Measurements from ENCODE around the gene SLC25A19. TPM values are rescaled to one million over a fixed set of nuclear protein-coding genes. Genes with fewer than 3 reads are reported as not detected.

The SLC25A19 gene
- total and polyA plus RNA-seq, 10 of the 15 experiments (the other 5 are each of a cell fraction or from before 2014, with no cell fraction given) = 32.9 to 91.6 (median 53.7) TPM

GRCh38 chr17:75289115-75289831, at the start of gene SLC25A19 (continued):
- TF ChIP-seq ZBTB40 (IDR thresholded peaks at IDR 0.05; ENCODE audit: borderline replicate concordance) = peak; percentile 77; the same call in 1 of the 2 replicates
- TF ChIP-seq REST (IDR thresholded peaks at IDR 0.05; ENCODE audit: low read depth, low read length) = 0 out of 2 replicates have a peak, but pooled peaks have one; percentile 12
- TF ChIP-seq FOXK2 (IDR thresholded peaks at IDR 0.05) = peak; percentile 49
- TF ChIP-seq MXI1 (IDR thresholded peaks at IDR 0.05; ENCODE audit: low read depth, low read length) = peak; percentile 87
- TF ChIP-seq NR2C1 (IDR thresholded peaks at IDR 0.05) = peak; percentile 77
- no peak for TF ChIP-seq EGR1 (IDR thresholded peaks at IDR 0.05; ENCODE audit: borderline replicate concordance in 1 of 2, low read depth in 2 of 2, low read length in 2 of 2)
- TF ChIP-seq PKNOX1 (IDR thresholded peaks at IDR 0.05) = peak; percentile 99
- TF ChIP-seq CHD2 (IDR thresholded peaks at IDR 0.05; ENCODE audit: borderline replicate concordance, low read depth, low read length) = peak; percentile 96
- peak; percentile 30 to 60 (median 37); a peak in 4 of 6 replicates for TF ChIP-seq CTCF (IDR thresholded peaks at IDR 0.05 in 2 of 3, conservative IDR thresholded peaks at IDR 0.05 in 1 of 3; ENCODE audit: control insufficient read depth in 2 of 3, extremely low read depth in 1 of 3, insufficient read depth in 1 of 3, low read depth in 3 of 3, low read length in 3 of 3)
- peak; percentile 10; the same call in 1 of the 2 replicates for TF ChIP-seq CHD1 (IDR thresholded peaks at IDR 0.05; ENCODE audit: low read depth, low read length)
- no peak for TF ChIP-seq CBX3 (IDR thresholded peaks at IDR 0.05; ENCODE audit: borderline replicate concordance, low read depth)
- no peak for TF ChIP-seq MTA3 (IDR thresholded peaks at IDR 0.05; ENCODE audit: borderline replicate concordance, low read length)
- peak; percentile 14; the same call in 1 of the 2 replicates for TF ChIP-seq ATF3 (IDR thresholded peaks at IDR 0.05; ENCODE audit: borderline replicate concordance, extremely low read depth, low read depth, low read length)
- peak; percentile 49 for TF ChIP-seq FOS (IDR thresholded peaks at IDR 0.05; ENCODE audit: borderline replicate concordance, extremely low read depth, insufficient read length)
- no peak for TF ChIP-seq PAX8 (IDR thresholded peaks at IDR 0.05)
- TF ChIP-seq NFYA (IDR thresholded peaks at IDR 0.05; ENCODE audit: borderline replicate concordance, low read depth, low read length) = peak; percentile 30; the same call in 1 of the 2 replicates
- TF ChIP-seq FOXM1 (IDR thresholded peaks at IDR 0.05; ENCODE audit: low read depth, low read length) = no peak

Data from GM12878 (cell line).